ENCODE data around the gene FOXO1. TPM values are rescaled to one million over a fixed set of nuclear protein-coding genes. Genes with fewer than 3 reads are reported as not detected.

FOXO1 gene
- total RNA-seq, 1 experiment from 2014 or later, result 10.5 TPM

DNA sequence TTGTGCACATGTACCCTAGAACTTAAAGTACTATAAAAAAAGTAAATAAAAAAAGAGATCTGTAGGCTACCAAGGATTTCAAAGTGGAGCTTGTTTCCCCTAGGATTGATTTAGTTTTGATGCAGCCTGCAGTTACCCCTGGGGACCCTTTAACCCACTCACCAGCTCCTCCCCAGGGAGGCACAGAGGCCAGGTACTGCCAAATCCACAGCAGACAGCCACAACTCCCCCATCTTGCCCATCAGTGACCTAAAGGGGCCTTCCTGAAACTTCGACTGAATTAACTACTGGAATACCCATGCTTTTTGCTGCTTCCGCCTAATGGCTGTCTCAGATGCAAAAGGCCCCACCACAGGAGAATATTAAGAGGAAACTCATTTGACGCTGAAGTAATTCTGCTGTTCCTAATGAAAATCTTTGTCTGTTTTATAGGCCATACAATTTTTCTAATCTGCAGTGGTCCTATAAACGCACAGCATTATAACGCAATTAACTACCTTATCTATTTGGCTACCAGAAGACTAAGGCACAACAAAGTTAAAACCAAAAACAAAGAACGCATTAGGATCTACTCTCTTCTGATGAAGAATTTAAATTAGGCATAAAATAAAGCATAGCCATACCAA lies 95.0 kb downstream of the FOXO1 start:
- ChIA-PET CTCF (no interaction called here), POLR2A (ENCODE audit: unreplicated experiment) (interaction anchor here (0.6 kb wide), 1 partner anchor 25 kb away, joined by 4 read pairs; no protein-coding TSS in a partner anchor)
- TF ChIP-seq, protein P1, sequence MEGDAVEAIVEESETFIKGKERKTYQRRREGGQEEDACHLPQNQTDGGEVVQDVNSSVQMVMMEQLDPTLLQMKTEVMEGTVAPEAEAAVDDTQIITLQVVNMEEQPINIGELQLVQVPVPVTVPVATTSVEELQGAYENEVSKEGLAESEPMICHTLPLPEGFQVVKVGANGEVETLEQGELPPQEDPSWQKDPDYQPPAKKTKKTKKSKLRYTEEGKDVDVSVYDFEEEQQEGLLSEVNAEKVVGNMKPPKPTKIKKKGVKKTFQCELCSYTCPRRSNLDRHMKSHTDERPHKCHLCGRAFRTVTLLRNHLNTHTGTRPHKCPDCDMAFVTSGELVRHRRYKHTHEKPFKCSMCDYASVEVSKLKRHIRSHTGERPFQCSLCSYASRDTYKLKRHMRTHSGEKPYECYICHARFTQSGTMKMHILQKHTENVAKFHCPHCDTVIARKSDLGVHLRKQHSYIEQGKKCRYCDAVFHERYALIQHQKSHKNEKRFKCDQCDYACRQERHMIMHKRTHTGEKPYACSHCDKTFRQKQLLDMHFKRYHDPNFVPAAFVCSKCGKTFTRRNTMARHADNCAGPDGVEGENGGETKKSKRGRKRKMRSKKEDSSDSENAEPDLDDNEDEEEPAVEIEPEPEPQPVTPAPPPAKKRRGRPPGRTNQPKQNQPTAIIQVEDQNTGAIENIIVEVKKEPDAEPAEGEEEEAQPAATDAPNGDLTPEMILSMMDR (conservative IDR thresholded peaks at IDR 0.05), result no peak
- no peak for TF ChIP-seq EZH2 (IDR thresholded peaks at IDR 0.05; ENCODE audit: low read depth)
- no peak overlapping the region for H3K4me2 ChIP-seq
- no peaks in the 10 kb centered on the region for H3K9me3 ChIP-seq (ENCODE audit: insufficient read depth, low read depth)
- no peak overlapping the region for H2AFZ ChIP-seq
- DNase-seq, result no peak
- no peaks in the 10 kb centered on the region; the same call in 1 of the 2 replicates for H3K79me2 ChIP-seq (ENCODE audit: low read depth)
- no peaks in the 10 kb centered on the region for H3K27me3 ChIP-seq (ENCODE audit: insufficient read depth, low read depth)
- H3K4me3 ChIP-seq, result no peak overlapping the region
- intact Hi-C loops (cut with micrococcal nuclease; ENCODE audit: unreplicated experiment), result no loop called here
- H3K36me3 ChIP-seq (ENCODE audit: low read depth), result no peaks in the 10 kb centered on the region
- BruUV-seq (replicated peaks), result no TSS peak
- no peaks in the 10 kb centered on the region for H3K4me1 ChIP-seq (replicated peaks; ENCODE audit: insufficient read depth)
- no peak overlapping the region for H3K27ac ChIP-seq
- H3K9me2 ChIP-seq (ENCODE audit: insufficient read depth), result no peaks in the 10 kb centered on the region
- no peaks in the 10 kb centered on the region for H3F3A ChIP-seq (ENCODE audit: insufficient read depth, low read depth)
- no peaks in the 10 kb centered on the region for H4K20me1 ChIP-seq (ENCODE audit: insufficient read depth)

GRCh38 chr13:40570930-40571329 lies 95.5 kb downstream of the FOXO1 start:
- Histone ChIP-seq H3K4me3 (no peak overlapping the region), H3F3A (ENCODE audit: insufficient read depth, low read depth) (no peaks in the 10 kb centered on the region), H3K9me3 (ENCODE audit: insufficient read depth, low read depth) (no peaks in the 10 kb centered on the region), H3K36me3 (ENCODE audit: low read depth) (no peaks in the 10 kb centered on the region), H3K4me2 (no peak overlapping the region), H3K4me1 (replicated peaks; ENCODE audit: insufficient read depth) (no peaks in the 10 kb centered on the region), H3K27me3 (ENCODE audit: insufficient read depth, low read depth) (no peaks in the 10 kb centered on the region), H3K79me2 (ENCODE audit: low read depth) (no peaks in the 10 kb centered on the region), H3K27ac (no peak overlapping the region), H4K20me1 (ENCODE audit: insufficient read depth) (no peaks in the 10 kb centered on the region), H2AFZ (no peak overlapping the region), H3K9me2 (ENCODE audit: insufficient read depth) (no peaks in the 10 kb centered on the region)
- ChIA-PET CTCF (no interaction called here), POLR2A (ENCODE audit: unreplicated experiment) (interaction anchor here (0.6 kb wide), 1 partner anchor 24 kb away, joined by 4 read pairs; no protein-coding TSS in a partner anchor)
- intact Hi-C loops (cut with micrococcal nuclease; ENCODE audit: unreplicated experiment), result no loop called here
- BruUV-seq (replicated peaks), result no TSS peak
- DNase-seq, result no peak
- no peak for TF ChIP-seq EZH2 (IDR thresholded peaks at IDR 0.05; ENCODE audit: low read depth)
- TF ChIP-seq, protein P1 (conservative IDR thresholded peaks at IDR 0.05), result no peak

DNA sequence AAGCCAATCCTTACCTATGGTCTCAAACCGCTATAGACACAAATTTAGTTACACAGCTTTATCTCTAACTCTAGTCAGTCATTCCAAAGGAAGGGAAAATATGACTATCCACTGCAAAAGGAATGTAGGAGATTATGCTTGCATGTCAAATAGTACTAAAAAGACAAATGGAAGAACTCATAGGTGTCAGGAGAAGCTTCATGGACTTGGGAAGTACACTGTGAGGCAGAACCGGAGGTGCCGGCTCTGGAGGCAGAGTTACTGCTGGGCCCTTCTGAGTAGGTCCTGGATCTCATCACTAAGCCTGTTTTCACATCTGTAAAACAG lies 97.5 kb downstream of the FOXO1 start:
- Histone ChIP-seq H3K9me3 (ENCODE audit: insufficient read depth, low read depth) (no peaks in the 10 kb centered on the region), H3K9me2 (ENCODE audit: insufficient read depth) (no peaks in the 10 kb centered on the region), H3K36me3 (ENCODE audit: low read depth) (no peaks in the 10 kb centered on the region), H3K4me1 (replicated peaks; ENCODE audit: insufficient read depth) (no peaks in the 10 kb centered on the region), H3K27ac (no peak overlapping the region), H3F3A (ENCODE audit: insufficient read depth, low read depth) (no peaks in the 10 kb centered on the region), H2AFZ (no peak overlapping the region), H3K79me2 (ENCODE audit: low read depth) (no peaks in the 10 kb centered on the region), H3K27me3 (ENCODE audit: insufficient read depth, low read depth) (no peaks in the 10 kb centered on the region), H3K4me2 (no peak overlapping the region), H3K4me3 (no peak overlapping the region), H4K20me1 (ENCODE audit: insufficient read depth) (no peaks in the 10 kb centered on the region)
- no TSS peak for BruUV-seq (replicated peaks)
- CTCF ChIA-PET, result no interaction called here
- POLR2A ChIA-PET (ENCODE audit: unreplicated experiment), result no interaction called here
- intact Hi-C loops (cut with micrococcal nuclease; ENCODE audit: unreplicated experiment), result no loop called here
- no peak for DNase-seq
- TF ChIP-seq, protein P1 (conservative IDR thresholded peaks at IDR 0.05), result no peak
- TF ChIP-seq EZH2 (IDR thresholded peaks at IDR 0.05; ENCODE audit: low read depth), result no peak
